RKO (cell line): ENCODE results near the gene SPON1.
"Not testable (repeated sequence)": the region's sequence is repeated elsewhere in the genome, so short reads cannot be mapped to it uniquely, and the experiment has no call there.

Source experiments
- DNase-seq: peaks from one replicate; pipeline ENCODE4 v3.0.0-alpha.2; 2016; ENCODE audit warnings: low spot score

The SPON1 gene

GRCh38 chr11:13984616-13985450 lies 22.3 kb downstream of the SPON1 start:
- peak; percentile 40 for DNase-seq

- DNase-seq: not testable (repeated sequence)
These were observed 24.2 kb downstream of the SPON1 start for GRCh38 chr11:13986695-13987094.

GRCh38 chr11:13992158-13992856 lies 29.8 kb downstream of the SPON1 start:
- not testable (repeated sequence) for DNase-seq

DNA sequence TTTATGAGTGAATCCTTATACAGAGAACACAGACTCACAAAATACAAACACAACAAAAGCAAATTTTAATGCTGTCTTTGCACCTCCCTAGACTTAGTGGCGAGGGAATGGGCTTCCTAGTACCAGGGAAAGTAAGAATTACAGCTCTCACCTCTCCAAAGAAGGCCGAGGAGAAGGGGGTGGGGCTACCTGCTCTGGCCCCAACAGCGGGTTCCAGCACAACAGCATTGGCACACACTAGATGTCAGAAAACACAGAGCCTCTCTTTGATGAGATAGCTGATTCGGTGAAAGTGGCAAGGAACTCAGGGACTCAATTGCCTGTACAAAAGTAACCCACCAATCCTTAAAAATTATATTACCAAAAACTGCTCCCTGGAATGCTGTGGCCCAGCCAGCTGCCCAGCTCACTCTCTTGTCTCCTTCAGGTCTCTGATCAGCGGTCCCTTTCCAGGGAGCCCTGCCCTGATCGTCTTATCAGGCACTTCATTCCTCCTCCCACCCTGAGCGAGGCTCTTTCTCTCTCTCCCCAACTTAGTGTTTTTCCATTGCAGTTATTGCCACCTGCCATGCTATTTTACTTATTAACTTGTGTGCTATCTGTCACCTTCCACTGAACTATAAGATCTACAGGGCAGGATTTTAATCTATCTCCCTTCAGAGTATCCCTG lies 30.7 kb downstream of the SPON1 start:
- no peak for DNase-seq

DNA sequence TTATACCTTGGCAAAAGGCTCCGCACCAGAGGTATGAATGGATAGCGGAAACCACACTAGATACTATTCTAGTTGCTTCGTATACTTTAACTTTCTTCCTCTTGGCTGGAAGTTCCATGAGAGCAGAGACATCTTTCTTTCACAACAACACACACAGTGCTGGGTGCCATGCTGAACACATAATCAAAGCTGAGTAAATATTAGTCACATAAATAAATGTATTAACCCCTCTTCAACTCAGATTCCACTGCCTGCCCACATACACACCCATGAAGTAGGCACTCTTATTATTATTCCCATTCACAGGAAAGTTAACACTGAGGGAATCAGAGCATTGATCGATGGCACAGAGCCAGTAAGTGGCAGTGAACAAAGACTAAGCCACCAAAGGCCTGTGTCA lies 35.4 kb downstream of the SPON1 start:
- DNase-seq: no peak

GRCh38 chr11:13999704-14000103 lies 37.2 kb downstream of the SPON1 start:
- DNase-seq: no peak

DNA sequence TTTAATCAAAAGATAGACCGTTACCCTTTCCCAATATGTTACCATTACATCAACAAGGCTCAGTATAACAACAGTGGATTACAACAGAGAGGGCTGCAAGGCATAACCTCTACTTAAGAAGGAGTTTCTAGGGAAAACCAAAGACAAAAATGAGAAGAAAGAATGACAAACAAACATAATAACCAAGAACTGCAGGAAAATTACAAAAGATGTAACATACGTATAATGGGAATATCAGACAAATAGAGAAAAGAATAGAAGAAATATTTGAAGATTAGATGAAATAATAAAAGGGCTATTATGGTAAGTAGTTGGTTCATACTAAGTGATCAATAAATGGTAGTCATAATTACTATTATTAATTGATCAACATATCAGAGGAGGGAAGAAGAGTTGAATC lies 39.1 kb downstream of the SPON1 start:
- DNase-seq: no peak

DNA sequence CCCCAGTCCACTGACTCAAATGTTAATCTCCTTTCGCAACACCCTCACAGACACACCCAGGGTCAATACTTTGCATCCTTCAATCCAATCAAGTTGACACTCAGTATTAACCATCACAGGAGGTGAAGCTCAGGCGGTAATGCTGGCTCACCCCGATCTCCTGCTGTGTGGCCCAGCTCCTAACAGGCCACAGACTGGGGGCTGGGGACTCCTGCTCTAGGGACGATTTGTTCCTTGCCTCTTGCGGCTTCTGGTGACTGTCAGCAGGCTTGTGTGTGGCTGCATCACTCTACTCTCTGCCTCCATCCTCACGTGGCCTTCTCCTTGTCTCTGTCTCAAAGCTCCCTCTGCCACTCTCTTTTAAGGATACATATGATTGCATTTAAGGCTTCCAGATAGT lies 45.0 kb downstream of the SPON1 start:
- no peak for DNase-seq

GRCh38 chr11:14010665-14011064 lies 48.1 kb downstream of the SPON1 start:
- DNase-seq: no peak

- DNase-seq: no peak
These were observed 50.3 kb downstream of the SPON1 start for GRCh38 chr11:14012846-14013245.

DNA sequence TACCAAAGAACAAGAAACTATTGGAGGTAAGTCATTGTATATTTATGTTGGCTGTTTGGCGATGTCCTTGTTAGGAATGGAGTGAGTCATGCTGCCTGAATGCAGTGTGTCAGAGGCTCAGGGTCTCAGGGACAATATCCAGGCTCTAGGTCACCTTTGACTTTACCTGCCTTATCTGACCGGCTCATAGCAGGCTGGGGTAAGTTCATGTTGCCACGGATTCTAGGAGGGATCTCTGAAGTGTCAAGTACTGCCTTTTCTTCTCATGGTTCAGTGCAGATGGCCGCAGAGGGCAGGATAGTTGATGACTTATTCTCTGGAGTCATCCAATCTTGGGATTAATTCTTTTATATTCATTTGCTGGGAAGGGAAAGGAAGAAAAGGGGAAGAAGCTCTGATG lies 53.2 kb downstream of the SPON1 start:
- peak; percentile 37 for DNase-seq

- no peak for DNase-seq
These were observed 55.9 kb downstream of the SPON1 start for GRCh38 chr11:14018441-14018840.

DNA sequence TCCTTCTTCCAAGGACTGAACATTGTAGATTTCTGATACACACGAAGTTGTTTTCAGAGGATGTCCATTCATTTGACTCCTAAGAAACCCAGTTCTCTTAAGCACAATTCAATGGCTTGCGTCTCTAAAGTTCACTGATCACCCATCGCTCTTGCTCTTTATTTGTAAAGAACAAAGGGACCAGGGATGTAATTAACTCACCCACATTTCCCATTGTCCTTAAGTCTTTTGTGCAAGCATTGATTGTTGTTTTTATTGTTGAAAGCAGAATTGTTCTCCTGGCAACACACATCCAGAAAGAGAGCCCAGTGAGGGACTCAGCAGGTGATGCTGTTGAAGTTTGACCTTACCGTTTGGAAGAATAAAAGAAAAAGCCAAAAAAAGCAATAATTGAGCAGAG lies 59.2 kb downstream of the SPON1 start:
- no peak for DNase-seq

GRCh38 chr11:14022251-14022650 lies 59.7 kb downstream of the SPON1 start:
- no peak for DNase-seq

- no peak for DNase-seq
These were observed 60.3 kb downstream of the SPON1 start for GRCh38 chr11:14022821-14023220.

DNA sequence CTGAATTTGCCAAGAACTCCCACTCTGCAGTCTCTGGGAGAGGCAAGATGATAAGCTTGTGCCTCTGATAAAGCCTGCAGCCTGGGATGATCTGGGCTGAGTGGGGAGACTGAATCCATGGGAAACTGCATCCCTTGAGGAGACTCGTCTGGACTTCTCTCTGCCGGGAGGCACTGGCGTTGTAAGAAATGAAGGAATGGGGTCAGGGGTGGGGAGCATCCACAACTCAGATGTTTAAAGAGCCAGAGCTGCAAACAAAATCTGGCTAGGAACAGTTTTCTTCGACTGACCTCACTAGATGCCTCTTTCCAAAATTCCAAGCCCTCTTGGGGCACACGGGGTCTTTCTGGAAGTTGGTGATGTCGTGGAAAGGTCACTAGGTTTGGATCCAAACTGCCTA lies 64.4 kb downstream of the SPON1 start:
- no peak for DNase-seq

DNA sequence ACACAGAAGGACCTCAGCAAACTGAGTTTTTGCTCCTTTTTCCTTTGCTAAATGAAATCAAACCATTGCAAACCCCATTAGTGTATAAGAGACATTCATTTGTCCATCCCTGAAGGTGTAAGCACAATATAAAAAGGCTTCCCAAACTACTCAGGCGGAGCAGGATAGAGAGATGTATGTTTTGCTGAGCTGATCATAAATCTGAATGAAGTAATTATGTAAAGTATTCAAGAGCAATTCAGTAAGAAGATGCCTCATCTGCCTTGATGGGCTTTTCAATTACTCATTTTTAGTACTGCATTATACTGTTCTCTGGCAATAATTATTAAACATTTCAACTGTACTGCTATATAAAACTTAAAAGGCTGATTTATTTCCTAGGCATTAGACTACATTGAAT lies 65.0 kb downstream of the SPON1 start:
- DNase-seq: no peak

GRCh38 chr11:14029440-14029839 lies 66.9 kb downstream of the SPON1 start:
- no peak for DNase-seq

DNA sequence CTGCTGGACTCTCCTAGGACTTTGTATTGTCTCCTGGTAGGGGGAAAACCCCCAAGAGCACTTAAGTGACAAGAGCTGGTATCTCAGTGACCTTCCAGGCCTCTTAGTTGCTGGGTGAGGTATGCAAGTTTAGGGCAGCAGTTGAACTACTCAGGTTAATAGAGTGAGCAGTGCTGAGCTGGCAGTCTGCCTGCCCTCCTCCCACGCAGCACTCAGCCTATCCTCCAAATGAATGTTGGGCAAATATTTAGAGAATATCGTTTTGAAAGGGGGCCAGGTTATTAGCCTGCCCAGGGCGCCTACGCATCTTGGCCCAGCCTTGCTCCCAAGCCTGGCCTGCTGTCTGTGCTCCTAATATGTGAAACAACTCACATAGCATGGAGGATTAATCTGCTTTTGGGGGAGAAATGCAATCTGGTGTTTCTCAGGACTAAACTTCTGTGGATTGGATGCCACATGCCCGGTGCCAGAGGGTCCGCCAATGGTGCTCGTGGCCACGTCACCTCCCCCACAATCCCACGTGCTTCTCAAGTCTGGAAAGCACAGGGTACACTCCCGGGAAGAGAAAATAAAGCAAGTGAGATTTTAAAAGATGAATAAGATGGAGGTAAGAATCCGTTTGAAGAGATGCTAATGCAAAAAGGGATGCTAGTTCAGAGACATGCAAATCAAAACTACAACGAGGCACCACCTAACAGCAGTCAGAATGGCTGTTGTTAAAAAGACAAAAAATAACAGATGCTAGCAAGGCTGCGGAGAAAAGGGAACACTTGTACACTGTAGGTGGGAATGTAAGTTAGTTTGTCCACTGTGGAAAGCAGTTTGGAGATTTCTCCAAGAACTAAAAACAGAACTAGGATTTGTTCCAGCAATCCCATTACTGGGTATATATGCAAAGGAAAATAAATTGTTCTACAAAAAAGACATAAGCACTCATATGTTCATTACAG lies 67.7 kb downstream of the SPON1 start:
- DNase-seq: no peak

GRCh38 chr11:14035526-14035925 lies 73.0 kb downstream of the SPON1 start:
- DNase-seq: not testable (repeated sequence)

DNA sequence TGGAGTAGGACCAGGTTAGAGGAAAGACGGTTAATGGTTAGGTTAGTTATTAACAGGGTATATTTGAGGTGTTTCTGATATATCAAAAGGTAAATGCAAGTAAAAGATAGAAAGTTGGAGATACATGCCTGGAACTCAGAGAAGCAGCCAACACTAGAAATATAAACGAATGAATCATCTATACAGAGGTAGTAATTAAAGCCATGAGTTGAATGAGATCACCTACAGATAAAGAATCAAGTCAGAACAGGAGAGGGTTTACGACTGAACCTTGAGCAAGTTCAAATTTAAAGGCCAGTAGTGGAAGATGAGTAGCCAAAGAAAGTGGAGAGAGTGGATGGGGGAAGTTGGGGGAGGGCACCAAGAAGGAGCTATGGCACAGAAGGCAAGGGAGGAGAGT lies 73.9 kb downstream of the SPON1 start:
- DNase-seq: no peak

- peak; percentile 3 for DNase-seq
These were observed 78.5 kb downstream of the SPON1 start for GRCh38 chr11:14041040-14041439.
